ENCODE measurements around the gene CDK11B.
"Not testable (repeated sequence)": the region's sequence is repeated elsewhere in the genome, so short reads cannot be mapped to it uniquely, and the experiment has no call there.

Gene CDK11B

GRCh38 chr1:1597275-1597930 lies 61.4 kb downstream of the CDK11B start:
- H3K27ac ChIP-seq: no peak overlapping the region
- peak; percentile 46 for TF ChIP-seq CTCF (conservative IDR thresholded peaks at IDR 0.05)

DNA sequence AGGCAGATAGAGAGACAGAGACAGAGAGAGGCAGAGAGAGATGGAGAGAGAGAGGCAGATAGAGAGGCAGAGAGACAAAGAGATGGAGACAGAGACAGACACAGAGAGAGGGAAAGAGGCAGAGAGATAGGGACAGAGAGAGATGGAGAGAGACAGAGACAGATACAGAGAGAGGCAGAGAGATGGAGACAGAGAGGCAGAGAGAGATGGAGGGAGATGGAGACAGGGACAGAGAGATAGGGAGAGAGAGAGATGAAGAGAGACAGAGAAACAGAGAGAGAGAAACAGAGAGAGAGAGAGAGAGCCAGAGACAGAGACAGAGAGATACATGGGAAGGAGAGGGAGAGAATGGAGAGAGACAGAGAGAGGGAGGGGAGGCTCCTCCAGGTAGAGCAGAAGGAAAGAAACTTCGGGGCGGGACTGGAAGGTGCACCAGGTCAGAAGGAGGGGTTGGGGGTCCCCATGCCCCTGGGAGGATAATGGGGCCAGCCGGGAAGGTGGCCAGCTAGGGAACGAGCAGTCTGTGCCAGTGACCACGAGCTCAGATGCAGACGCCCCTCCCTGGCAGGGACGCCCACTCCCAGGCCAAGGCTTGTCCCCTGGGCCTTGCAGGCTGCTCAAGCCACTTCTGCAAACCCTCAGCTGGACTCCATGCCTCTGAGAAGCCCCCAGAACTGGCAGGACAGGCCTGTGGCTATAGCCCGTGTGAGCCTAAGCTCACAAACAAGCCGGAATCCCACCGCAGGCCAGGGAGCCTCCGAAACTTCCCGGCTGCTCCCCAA lies 62.1 kb downstream of the CDK11B start:
- no peak overlapping the region for H3K27ac ChIP-seq
- TF ChIP-seq CTCF (conservative IDR thresholded peaks at IDR 0.05): no peak

- H3K27ac ChIP-seq: not testable (repeated sequence)
Measured at GRCh38 chr1:1595341-1595740, 63.5 kb downstream of the CDK11B start.

DNA sequence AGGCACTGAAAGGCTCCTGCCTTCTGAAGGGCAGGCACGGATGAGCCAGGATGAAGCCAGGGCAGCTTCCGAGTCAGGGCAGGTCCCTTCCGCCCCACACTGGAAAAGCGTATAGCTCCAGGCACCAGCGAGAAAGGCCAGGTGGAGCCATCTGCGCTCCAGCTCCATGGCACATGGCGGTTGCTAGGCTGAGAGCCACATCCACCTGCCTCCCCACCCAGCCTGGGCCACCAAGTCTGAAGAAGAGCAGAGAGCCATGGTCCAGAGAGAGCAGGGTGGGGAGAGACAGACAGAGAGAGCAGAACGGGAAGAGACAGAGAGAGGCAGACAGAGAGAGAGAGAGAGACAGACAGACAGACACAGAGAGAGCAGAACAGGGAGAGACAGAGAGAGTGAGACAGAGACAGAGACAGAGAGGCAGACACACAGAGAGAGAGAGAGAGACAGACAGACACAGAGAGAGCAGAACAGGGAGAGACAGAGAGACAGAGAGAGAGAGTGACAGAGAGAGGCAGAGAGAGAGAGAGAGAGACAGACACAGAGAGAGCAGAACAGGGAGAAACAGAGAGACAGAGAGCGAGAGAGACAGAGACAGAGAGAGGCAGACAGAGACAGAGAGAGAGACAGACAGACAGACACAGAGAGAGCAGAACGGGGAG lies 64.1 kb downstream of the CDK11B start:
- TF ChIP-seq CTCF (conservative IDR thresholded peaks at IDR 0.05): no peak
- no peak overlapping the region for H3K27ac ChIP-seq

DNA sequence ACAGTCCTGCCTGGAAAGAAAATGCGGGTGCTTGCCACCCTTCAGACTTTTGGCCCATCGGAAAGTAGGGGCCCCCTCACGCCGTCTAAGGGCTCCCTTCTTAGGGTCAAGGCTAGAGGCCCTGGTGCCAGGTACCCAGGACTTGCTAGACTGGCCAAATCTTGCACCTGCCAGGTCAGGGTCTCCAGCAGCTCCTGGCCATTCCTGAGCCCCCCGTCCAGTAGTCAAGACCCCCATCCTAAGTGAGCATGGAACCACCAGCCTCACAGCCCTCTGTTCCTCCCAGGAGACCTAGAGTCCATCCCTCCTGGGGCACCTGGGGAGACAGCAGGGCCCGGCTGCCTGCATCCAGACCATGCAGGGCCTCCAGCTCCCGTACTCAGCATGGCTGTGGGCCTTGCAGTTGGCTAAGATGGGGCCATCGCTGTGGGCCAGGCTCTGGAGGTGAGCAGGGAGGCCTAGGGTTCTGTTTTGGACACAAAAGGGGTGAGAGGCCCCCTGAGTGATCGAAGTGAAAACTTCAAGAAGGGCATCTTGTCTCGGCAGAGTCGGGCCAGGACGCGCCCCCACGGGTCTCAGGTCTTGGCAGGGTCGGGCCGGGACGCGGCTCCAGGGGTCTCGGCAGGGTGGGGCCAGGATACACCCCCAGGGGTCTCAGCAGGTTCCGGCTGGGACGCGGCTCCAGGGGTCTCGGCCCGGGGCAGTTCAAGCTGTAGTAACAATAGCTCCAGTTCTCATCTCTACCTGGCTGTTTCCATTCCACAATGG lies 64.8 kb downstream of the CDK11B start:
- TF ChIP-seq CTCF (conservative IDR thresholded peaks at IDR 0.05): no peak
- no peak overlapping the region for H3K27ac ChIP-seq

- TF ChIP-seq CTCF (conservative IDR thresholded peaks at IDR 0.05): no peak
- no peak overlapping the region for H3K27ac ChIP-seq
Measured at GRCh38 chr1:1591452-1591851, 67.4 kb downstream of the CDK11B start.

Data from VCaP (cell line).